Esophagus muscularis mucosa (tissue), 4 donors: ENCODE data around the gene POLD4. TPM values are rescaled to one million over a fixed set of nuclear protein-coding genes. Genes with fewer than 3 reads are reported as not detected.
A peak's percentile ranks its signal among the peaks of the same experiment; 100 is the strongest.

ENCODE experiments used
- DNase-seq: peaks from one replicate; pipeline ENCODE4 v3.0.0-alpha.2; 2017; ENCODE audit errors: extremely low spot score
- H3K27ac ChIP-seq, 4 donors: fragments of 200-600 bp; sonication (generic); replicated peaks in 1 of 4; 1 replicate in 3 of 4; 2 replicates in 1 of 4; pipeline ENCODE4 v1.5.1; 2016 to 2019; ENCODE audit warnings: mild to moderate bottlenecking in 1 of 4
- H3K27me3 ChIP-seq, 4 donors: fragments of 200-600 bp; sonication (generic); one replicate each; pipeline versions ENCODE4 v1.5.1 to v1.6.0; 2016 to 2019
- H3K36me3 ChIP-seq, 4 donors: fragments of 200-600 bp; sonication (generic); one replicate each; pipeline ENCODE4 v1.5.1; 2016 to 2019
- H3K4me1 ChIP-seq, 4 donors: fragments of 200-600 bp; sonication (generic); one replicate each; pipeline ENCODE4 v1.5.1; 2016 to 2019
- H3K4me3 ChIP-seq, 4 donors: fragments of 200-600 bp; sonication (generic); 1 replicate in 2 of 4; 2 replicates in 2 of 4; pipeline ENCODE4 v1.5.1; 2016 to 2019; ENCODE audit warnings: mild to moderate bottlenecking in 4 of 4, moderate library complexity in 1 of 4
- H3K9me3 ChIP-seq, 4 donors: fragments of 200-600 bp; sonication (generic); 1 replicate in 3 of 4; 2 replicates in 1 of 4; pipeline ENCODE4 v1.5.1; 2016 to 2019
- CTCF ChIP-seq, 3 experiments: fragments of 200-600 bp in 2 of 3; fragments of 450-650 bp in 1 of 3; sonication (generic) in 2 of 3; IDR thresholded peaks; one replicate each; pipeline ENCODE4 v1.5.1; 2017 to 2019; ENCODE audit warnings: antibody characterized with exemption in 3 of 3, mild to moderate bottlenecking in 2 of 3, moderate library complexity in 1 of 3
- EP300 ChIP-seq: sonication (generic); formaldehyde crosslinking; IDR thresholded peaks from one replicate; pipeline ENCODE4 v1.6.1; 2017; ENCODE audit warnings: antibody characterized with exemption
- POLR2A ChIP-seq: fragments of 450-650 bp; IDR thresholded peaks from one replicate; pipeline ENCODE4 v1.6.1; 2017; ENCODE audit warnings: antibody characterized with exemption, moderate library complexity, mild to moderate bottlenecking, low read depth
- POLR2AphosphoS5 ChIP-seq, 2 donors: sonication (generic); formaldehyde crosslinking; IDR thresholded peaks; one replicate each; pipeline ENCODE4 v1.6.1; 2017; ENCODE audit warnings: antibody characterized with exemption in 2 of 2
- WGBS: methylation state at CpG from one replicate; pipeline ENCODE4 v1.1.5; 2018; 5-methylcytosine and 5-hydroxymethylcytosine counted together
- intact Hi-C: fragments of 100-400 bp; cut with DNase I; formaldehyde crosslinking; loops from one replicate; pipeline ENCODE4 v1.15.1; 2023
- total RNA-seq, 4 donors: library from RNA; depleted of rRNA; stranded (reverse); fragments of >200 nt; gene quantifications; one replicate each; pipeline versions ENCODE4 v1.1.0 to v1.2.1, GENCODE V29; 2016

POLD4 gene
- total RNA-seq, 4 donors from 2014 or later = 77.2 to 106 (median 83.1) TPM

DNA sequence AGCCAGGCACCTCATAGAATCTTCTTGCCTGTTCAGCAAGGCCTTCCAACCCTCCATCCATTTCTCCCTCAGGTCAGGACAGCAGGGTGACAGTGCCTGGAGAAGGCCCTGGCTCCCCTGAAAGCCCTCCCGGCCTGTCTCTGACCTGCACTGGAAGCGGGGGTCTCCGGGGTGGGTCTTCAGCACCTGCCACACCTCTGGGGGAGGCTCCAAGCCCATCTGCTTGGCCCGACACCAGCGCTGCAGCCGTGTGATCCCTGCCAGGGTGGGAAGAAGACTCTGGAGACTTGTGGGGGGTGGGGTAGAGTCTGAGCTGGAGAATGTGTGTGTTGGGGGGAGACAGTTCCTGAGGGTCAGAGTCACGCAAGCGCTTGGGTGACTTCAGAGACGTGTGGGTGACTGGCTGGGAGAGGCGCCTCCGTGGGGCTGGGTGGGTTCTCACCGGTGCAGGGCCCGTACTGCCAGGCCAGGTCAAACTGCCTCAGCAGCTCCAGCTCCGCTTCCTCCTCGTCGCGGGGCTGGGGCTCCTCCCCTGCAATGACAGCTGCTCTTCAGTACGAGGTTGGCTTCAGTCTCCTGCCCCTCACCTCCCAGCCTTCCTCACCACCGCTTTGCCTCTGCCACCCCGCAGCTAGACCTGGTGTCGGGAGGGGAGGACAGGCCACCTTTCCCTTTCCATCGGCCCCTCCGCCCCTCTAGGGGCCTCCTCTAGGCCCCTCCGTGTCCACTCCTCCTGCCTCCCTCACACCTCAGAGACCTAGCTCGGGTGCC, 615 bp downstream of the POLD4 start:
- no peak for DNase-seq

DNA sequence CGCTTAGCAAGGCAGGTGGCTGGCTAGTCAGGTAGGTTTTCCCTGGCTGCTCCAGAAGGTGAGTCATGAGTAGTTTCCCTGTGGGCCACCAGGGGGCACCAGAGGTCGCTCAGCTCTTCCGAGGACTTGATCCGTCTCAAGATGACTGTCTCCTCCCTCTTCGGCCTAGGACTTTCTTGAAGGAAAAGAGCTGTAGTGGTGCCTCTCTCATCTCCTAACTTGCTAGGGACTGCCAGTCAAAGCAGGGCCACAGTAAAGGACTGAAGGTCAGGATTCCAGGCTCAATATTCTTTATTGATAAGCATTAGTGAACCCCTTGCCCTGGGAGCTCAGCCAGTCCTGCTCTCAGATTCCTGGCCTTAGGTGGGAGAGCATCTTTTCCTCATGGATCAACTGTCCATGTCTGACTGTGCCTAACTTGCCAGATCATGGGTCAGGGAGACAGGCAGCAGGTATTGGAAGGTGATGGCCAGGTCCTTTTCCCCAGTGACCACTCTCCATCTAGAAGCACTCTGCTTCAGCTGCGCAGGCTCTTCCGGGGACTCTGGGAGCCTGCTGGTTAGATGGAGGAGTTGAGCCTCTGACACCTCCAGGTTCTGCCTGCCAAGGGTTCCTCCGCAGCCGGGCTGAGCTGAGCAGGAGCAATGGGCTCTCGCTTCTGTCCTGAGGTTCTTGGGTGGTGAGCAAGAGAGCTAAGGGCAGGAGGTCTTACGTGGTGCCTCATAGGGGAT, 1.9 kb downstream of the POLD4 start:
- Histone ChIP-seq H3K4me1 (peaks cover 46 to 65% (median 55%) of the 10 kb centered on the region in 4 donors), H3K27me3 (no peaks in the 10 kb centered on the region), H3K36me3 (no peaks in the 10 kb centered on the region), H3K27ac (peak overlapping the region; percentile 96 to 99 (median 98)), H3K4me3 (peak overlapping the region in 2 of 4 donors; percentile 76 to 84), H3K9me3 (no peaks in the 10 kb centered on the region)
- 88% methylated on average over 6 of the region's 11 CpGs for WGBS
- TF ChIP-seq CTCF (IDR thresholded peaks at IDR 0.05) (peak; percentile 87 to 98 (median 96)), EP300 (no peak), POLR2AphosphoS5 (IDR thresholded peaks at IDR 0.05) (peak; percentile 34 to 59), POLR2A (no peak)
- intact Hi-C loops = loop anchor here (10.0 kb wide), 1 partner anchor 153 kb away; the partner anchor contains the start of genes CDK2AP2 and PITPNM1
- DNase-seq = no peak

More for the DNA sequence above, 615 bp downstream of the POLD4 start:
- H3K4me3 ChIP-seq = peak overlapping the region; percentile 72 to 84 (median 78)
- H3K36me3 ChIP-seq = no peaks in the 10 kb centered on the region
- 18% methylated on average over 7 of the region's 25 CpGs for WGBS
- peak overlapping the region; percentile 96 to 99 (median 98) for H3K27ac ChIP-seq
- H3K9me3 ChIP-seq = no peaks in the 10 kb centered on the region
- H3K27me3 ChIP-seq = no peaks in the 10 kb centered on the region
- peaks cover 56 to 73% (median 68%) of the 10 kb centered on the region in 4 donors for H3K4me1 ChIP-seq
- no peak for TF ChIP-seq POLR2AphosphoS5 (IDR thresholded peaks at IDR 0.05)
- TF ChIP-seq EP300 = no peak
- no peak for TF ChIP-seq POLR2A
- TF ChIP-seq CTCF (IDR thresholded peaks at IDR 0.05) = no peak
- intact Hi-C loops = loop anchor here (10.0 kb wide), 1 partner anchor 152 kb away; the partner anchor contains the start of genes CDK2AP2 and PITPNM1

DNA sequence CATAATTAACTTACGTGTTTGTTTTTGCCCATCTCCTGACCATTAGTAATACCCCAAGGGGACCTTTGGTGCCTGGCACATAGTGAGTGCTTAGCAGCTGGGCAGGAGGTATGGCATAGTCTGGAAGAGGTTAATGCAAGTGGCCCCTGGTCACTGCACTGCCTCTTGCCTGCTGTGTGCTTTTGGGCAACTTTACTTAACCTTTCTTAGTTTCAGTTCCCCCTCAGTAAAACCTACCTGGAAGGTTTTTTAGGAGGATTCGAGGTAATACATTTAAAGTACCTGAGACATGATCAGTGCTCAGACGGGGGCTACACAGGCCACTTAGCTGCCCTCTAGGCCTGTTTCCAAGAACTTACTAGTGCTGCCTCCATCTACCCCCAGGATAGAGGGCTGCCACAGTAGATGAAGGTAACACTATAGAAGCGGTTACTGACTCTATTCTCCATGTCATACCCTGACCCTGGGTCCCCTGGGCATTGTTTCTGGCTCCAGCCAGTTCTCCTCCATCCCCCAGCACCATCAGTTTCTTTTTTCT, 3.3 kb downstream of the POLD4 start:
- WGBS = 89% methylated on average over 4 of the region's 4 CpGs
- no peaks in the 10 kb centered on the region for H3K36me3 ChIP-seq
- peaks cover 32 to 51% (median 40%) of the 10 kb centered on the region in 4 donors for H3K4me1 ChIP-seq
- H3K27ac ChIP-seq = no peak overlapping the region
- no peaks in the 10 kb centered on the region for H3K27me3 ChIP-seq
- H3K4me3 ChIP-seq = no peak overlapping the region
- intact Hi-C loops = loop anchor here (5.0 to 10.0 kb wide), 2 partner anchors 32 to 155 kb away; partner anchors contain the start of genes CDK2AP2 and PITPNM1
- no peak for DNase-seq
- no peak for TF ChIP-seq EP300
- no peak for TF ChIP-seq POLR2A
- no peak for TF ChIP-seq CTCF (IDR thresholded peaks at IDR 0.05)
- no peak for TF ChIP-seq POLR2AphosphoS5 (IDR thresholded peaks at IDR 0.05)
- H3K9me3 ChIP-seq = no peaks in the 10 kb centered on the region

DNA sequence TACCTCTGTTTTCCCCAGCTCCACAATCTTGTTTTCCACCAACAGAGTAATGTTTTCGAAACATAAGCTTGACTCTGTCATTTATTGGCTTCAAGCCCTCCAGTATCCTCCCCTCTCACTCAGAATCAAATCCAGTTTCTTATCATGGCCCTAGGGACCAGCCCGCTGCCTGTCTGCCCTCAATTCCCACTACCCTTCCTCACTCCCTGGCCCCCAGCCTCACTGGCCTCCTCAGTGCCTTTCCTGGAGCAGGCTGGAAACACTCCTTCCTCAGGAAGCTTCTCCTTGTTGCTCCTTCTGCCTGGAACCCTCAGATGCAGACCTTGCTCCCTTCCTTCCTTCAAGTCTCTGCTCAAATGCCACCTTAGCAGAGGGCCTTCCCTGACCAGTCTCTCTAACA, 3.9 kb downstream of the POLD4 start:
- 90% methylated on average over 2 of the region's 2 CpGs for WGBS
- Histone ChIP-seq H3K4me1 (peaks cover 27 to 45% (median 35%) of the 10 kb centered on the region in 4 donors), H3K27me3 (no peaks in the 10 kb centered on the region), H3K36me3 (no peaks in the 10 kb centered on the region), H3K27ac (peak overlapping the region in 2 of 4 donors; percentile 14), H3K9me3 (no peaks in the 10 kb centered on the region), H3K4me3 (no peak overlapping the region)
- intact Hi-C loops = loop anchor here (5.0 kb wide), 1 partner anchor 33 kb away; no protein-coding TSS in a partner anchor
- TF ChIP-seq POLR2AphosphoS5 (IDR thresholded peaks at IDR 0.05) = no peak
- DNase-seq = no peak

GRCh38 chr11:67349036-67349435, 4.3 kb downstream of the POLD4 start:
- peaks cover 24 to 41% (median 31%) of the 10 kb centered on the region in 4 donors for H3K4me1 ChIP-seq
- no peaks in the 10 kb centered on the region for H3K36me3 ChIP-seq
- H3K27me3 ChIP-seq = no peaks in the 10 kb centered on the region
- TF ChIP-seq POLR2A (no peak), CTCF (IDR thresholded peaks at IDR 0.05) (no peak), EP300 (no peak), POLR2AphosphoS5 (IDR thresholded peaks at IDR 0.05) (no peak)
- no peaks in the 10 kb centered on the region for H3K9me3 ChIP-seq
- DNase-seq = no peak
- intact Hi-C loops = loop anchor here (5.0 kb wide), 1 partner anchor 33 kb away; no protein-coding TSS in a partner anchor
- no peak overlapping the region for H3K4me3 ChIP-seq
- H3K27ac ChIP-seq = peak overlapping the region in 1 of 4 donors; percentile 14
- WGBS = 79% methylated on average over 5 of the region's 5 CpGs
